Astrocyte of the spinal cord (primary cell): Measurements from ENCODE around the gene CCDC183.
"Not testable (repeated sequence)": the region's sequence is repeated elsewhere in the genome, so short reads cannot be mapped to it uniquely, and the experiment has no call there.

Experiments used
- DNase-seq: peaks from one replicate; pipeline ENCODE4 v3.0.0; 2011; ENCODE audit warnings: low read depth, low spot score
- H3K4me3 ChIP-seq: 2 replicates; pipeline ENCODE4 v1.5.1; 2011; ENCODE audit warnings: low read depth, mild to moderate bottlenecking, low read length, moderate library complexity
- CTCF ChIP-seq: IDR thresholded peaks from 2 replicates; pipeline ENCODE4 v1.5.1; 2012; ENCODE audit warnings: low read depth, mild to moderate bottlenecking, low read length, inconsistent platforms
- in situ Hi-C: cut with HindIII; loops from 2 replicates; pipeline ENCODE4 v1.10.0; 2017; ENCODE audit warnings: low sequenced_read_pairs

CCDC183 gene

GRCh38 chr9:136782452-136782851 lies 13.7 kb upstream of the CCDC183 start:
- no peak for DNase-seq
- no peak overlapping the region for H3K4me3 ChIP-seq
- in situ Hi-C loops = no loop called here
- no peak for TF ChIP-seq CTCF

- in situ Hi-C loops = no loop called here
- no peak for TF ChIP-seq CTCF
- no peak for DNase-seq
- H3K4me3 ChIP-seq = no peak overlapping the region
Observed at GRCh38 chr9:136784249-136784996, 11.7 kb upstream of the CCDC183 start.

- TF ChIP-seq CTCF = no peak
- in situ Hi-C loops = no loop called here
- no peak for DNase-seq
- H3K4me3 ChIP-seq = no peak overlapping the region
Observed at GRCh38 chr9:136784997-136785361, 11.2 kb upstream of the CCDC183 start.

- in situ Hi-C loops = not testable (repeated sequence)
Observed at GRCh38 chr9:136785565-136786355, 10.4 kb upstream of the CCDC183 start.

GRCh38 chr9:136786451-136786850 lies 9.7 kb upstream of the CCDC183 start:
- in situ Hi-C loops = no loop called here
- H3K4me3 ChIP-seq = no peak overlapping the region
- TF ChIP-seq CTCF = no peak
- DNase-seq = no peak

More at GRCh38 chr9:136785565-136786355, 10.4 kb upstream of the CCDC183 start:
- H3K4me3 ChIP-seq, DNase-seq: not testable (repeated sequence)

- H3K4me3 ChIP-seq, in situ Hi-C loops, DNase-seq: not testable (repeated sequence)
Observed at GRCh38 chr9:136786983-136787382, 9.2 kb upstream of the CCDC183 start.

- H3K4me3 ChIP-seq = no peak overlapping the region
- TF ChIP-seq CTCF = peak; percentile 74
- in situ Hi-C loops = no loop called here
- peak; percentile 55 for DNase-seq
Observed at GRCh38 chr9:136787690-136788400, 8.3 kb upstream of the CCDC183 start.

- H3K4me3 ChIP-seq, in situ Hi-C loops: not testable (repeated sequence)
Observed at GRCh38 chr9:136788644-136789522, 7.3 kb upstream of the CCDC183 start.

More at GRCh38 chr9:136788644-136789522, 7.3 kb upstream of the CCDC183 start:
- not testable (repeated sequence) for DNase-seq
